Activated effector memory CD4-positive, alpha-beta T cell treated with anti-CD3 and anti-CD28 coated beads, Interleukin-2, amount 50 U/mL, for 16 hours (primary cell): Measurements from ENCODE around the gene CARD11.
A peak's percentile ranks its signal among the peaks of the same experiment; 100 is the strongest.

ENCODE experiments used
- DNase-seq: peaks from one replicate; pipeline ENCODE4 v3.0.0-alpha.2; 2020

Gene CARD11

DNA sequence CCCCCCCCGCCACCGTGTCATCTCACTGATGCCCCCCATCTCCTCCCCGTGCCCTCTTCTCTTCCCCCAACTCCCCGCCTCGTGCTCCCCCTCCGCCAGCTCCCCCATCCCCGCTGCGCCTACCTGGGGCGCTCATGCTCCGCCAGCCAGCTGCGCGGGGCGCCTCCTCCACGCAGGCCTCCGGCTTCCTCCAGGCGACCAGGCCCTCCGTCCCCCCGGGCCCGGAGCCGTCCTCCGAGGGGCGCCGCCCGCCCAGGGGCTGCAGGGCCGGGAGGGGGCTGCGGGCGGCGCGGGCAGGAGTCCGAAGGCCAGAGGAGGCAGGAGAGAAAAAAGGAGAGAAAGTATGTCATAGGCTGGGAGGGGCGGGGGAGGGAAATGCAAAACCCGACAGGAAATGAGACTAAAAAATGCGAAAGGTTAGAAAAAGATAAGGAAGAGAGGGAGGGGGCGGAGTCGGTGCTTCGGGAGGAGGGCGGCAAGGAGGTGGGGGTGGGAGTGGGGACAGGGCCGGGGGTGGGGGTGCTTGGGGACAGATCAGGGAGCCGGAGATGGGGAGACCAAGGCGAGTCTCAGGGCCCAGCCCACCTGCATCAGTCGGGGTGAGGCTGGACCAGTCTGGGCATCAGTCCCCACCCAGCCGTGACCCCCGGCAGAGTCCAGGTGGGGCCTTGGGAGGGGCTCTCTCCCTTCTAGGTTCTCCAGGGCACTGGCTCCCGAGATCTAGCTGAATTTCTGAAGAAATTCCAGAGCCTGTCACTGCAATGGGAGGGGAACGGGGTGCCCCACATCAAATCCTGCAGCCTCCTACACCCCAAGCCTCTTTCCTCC is at the start of gene CARD11:
Gene CARD11, minus strand, starts transcription at position 324 of the 828 bp plus-strand sequence. CDS start 85,361 bp downstream, outside the sequence.
- peak; percentile 82 for DNase-seq

DNA sequence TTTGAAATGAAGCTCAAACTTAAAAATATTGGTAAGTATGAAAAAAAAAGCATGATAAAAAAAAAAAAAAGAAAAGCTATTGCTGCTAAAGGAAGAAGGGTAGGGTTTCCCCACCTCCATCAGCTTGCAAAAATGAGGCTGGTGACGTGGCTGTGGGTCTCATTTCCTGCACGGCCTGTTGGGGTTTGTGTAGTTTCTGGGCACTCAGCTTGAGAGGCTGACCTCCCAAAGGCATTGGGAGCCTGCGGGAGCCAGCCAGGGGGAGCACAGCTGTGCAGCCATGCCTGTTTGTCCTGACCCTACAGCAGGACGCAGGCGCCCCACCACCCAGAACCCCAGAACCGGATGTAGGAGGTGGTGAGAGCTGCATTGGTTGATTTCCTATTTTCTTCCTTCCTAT is 48.8 kb upstream of the CARD11 start:
- peak; percentile 86 for DNase-seq

DNA sequence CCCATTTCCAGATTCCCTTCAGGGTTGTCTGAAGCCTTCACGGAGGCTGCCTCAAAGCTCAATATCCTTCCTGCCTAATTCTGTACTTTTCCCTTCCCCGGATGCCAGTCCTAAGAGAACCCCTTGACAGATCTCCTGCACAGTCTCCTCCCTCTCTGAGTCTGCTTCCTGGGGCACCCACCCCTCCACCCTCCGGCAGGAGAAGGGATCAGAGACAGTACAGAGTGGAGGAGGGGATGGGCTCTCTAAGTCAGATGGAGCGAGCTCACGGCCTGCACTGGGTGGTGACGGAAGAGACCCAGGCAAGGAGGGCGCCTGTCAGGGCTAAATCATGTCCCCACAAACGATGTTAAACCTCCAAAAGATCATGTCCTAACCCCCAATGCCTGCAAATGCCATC is 48.0 kb upstream of the CARD11 start:
- DNase-seq = no peak

GRCh38 chr7:3089493-3089892 is 45.8 kb upstream of the CARD11 start:
- DNase-seq = no peak

GRCh38 chr7:3087243-3087755 is 43.6 kb upstream of the CARD11 start:
- DNase-seq = no peak

GRCh38 chr7:3083350-3083749 is 39.7 kb upstream of the CARD11 start:
- no peak for DNase-seq

DNA sequence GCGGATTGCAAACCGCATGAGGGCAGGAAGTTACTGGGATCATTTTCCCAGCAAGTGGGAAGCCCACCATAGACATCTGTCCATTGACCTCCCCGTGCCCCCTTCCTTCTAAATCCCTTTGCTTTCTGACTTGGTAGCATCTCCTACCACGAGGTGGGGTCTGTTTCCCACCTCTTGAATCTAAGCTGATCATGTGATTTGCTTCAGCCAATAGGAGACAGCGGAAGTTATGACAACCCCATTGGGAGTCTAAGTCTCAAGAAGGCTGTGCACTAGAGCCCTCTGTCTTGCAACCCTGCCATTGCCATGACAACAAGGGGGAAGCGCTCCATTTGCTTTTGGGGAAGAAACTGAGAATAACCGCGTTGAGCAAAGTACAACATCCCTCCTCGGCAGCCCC is 39.2 kb upstream of the CARD11 start:
- no peak for DNase-seq

DNA sequence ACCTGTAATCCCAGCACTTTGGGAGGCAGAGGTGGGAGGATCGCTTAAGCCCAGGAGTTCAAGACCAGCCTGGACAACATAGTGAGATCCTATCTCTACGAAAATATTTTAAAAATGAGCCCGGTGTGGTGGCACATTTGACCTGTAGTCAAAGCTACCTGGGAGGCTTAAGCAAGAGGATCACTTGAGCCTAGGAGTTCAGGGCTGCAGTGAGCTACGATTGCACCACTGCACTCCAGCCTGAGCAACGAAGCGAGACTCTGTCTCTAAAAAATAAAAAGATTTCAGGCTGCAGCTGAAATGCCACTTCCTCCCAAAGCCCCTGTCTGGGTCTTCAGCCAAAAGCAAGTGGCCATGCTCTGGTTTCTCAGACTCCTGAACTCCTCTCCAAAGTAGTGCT is 38.7 kb upstream of the CARD11 start:
- no peak for DNase-seq

DNA sequence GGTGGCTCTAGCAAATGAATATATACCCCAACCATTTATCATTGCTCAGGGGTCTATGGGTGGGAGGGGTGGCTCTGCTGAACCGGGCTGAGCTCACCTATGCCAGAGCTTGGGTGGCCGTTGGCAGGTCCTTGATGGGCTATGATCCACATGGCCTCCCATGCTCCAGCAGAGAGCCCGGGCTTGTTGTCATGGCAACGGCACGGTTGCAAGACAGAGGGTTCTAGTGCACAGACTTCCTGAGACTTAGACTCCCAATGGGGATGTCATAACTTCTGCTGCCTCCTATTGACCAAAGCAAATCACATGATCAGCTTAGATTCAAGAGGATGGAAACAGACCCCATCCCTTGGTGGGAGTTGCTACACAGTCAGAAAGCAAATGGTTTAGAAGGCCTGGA is 36.4 kb upstream of the CARD11 start:
- no peak for DNase-seq

DNA sequence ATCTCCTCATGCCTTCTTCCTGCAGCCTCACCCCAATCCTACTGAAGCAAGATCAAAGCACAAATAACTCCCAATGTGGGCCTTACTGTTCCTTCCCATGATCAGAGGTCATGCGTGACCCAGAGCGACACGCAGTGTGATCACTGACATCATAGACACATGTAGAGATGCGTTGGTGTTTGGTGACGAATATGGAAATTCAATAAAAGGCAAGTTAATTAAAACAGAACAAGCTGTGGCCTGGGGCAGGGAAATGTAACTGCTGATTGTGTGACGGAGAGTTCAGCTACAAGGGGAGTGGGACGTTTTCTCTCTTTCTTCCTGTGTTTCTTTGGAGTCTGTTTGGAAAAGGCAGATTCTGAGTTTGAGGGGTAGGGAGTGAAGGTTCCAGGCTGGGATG is 34.8 kb upstream of the CARD11 start:
- DNase-seq = no peak

GRCh38 chr7:3076700-3077099 is 33.0 kb upstream of the CARD11 start:
- DNase-seq = no peak

DNA sequence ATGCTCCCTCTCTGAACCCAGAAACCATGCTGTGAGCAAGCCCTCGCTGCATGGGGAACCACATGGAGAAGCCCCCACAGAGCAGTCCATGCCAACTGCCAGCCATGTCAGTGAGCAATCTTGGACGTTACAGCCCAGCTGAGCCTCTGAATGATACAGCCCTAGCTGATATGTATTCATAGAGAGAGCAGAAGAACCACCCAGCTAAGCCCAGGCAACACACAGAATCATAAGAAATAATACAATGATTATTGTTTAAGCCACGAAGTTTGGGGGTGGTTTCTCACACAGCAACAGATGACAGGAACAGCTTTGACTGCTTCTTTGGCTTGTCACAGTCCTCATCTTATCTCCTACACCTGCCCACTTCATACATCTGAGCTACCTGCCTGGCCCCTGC is 32.5 kb upstream of the CARD11 start:
- DNase-seq = no peak

- DNase-seq = no peak
Measured at GRCh38 chr7:3075441-3075840, 31.8 kb upstream of the CARD11 start.

GRCh38 chr7:3074459-3074821 is 30.8 kb upstream of the CARD11 start:
- no peak for DNase-seq

DNA sequence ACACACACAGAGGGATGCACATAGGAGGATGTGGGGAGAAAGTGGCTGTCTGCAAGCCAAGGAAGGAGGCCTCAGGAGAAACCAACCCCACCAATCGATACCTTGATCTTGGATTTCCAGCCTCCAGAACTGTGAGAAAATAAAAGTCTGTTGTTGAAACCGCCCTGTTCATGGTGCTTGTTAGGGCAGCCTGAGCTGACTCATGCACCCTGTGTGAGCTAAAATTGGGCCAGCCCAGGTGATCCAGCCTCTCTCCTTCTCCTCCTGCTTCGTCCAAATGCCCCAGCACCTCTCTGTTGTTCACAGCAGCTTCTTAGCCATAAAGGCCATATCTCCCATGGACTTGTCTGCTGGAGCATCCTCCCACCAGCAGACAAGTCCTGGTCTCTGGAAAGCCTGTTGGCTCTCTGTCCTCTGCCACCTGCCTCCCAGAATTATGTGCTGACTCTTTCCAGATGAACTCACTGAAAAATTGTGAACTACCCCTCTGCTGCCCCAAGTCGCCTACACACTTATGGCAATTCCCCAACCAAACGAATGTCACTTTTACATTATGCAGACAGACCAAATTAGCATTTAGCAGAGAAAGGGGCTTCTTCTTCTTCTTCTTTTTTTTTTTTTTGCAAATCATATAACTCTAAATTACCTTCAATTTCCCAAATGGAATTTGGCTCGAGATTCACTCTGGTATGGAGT is 30.2 kb upstream of the CARD11 start:
- no peak for DNase-seq

- DNase-seq = no peak
Measured at GRCh38 chr7:3070908-3071307, 27.2 kb upstream of the CARD11 start.

- DNase-seq = no peak
Measured at GRCh38 chr7:3069771-3070449, 26.2 kb upstream of the CARD11 start.

DNA sequence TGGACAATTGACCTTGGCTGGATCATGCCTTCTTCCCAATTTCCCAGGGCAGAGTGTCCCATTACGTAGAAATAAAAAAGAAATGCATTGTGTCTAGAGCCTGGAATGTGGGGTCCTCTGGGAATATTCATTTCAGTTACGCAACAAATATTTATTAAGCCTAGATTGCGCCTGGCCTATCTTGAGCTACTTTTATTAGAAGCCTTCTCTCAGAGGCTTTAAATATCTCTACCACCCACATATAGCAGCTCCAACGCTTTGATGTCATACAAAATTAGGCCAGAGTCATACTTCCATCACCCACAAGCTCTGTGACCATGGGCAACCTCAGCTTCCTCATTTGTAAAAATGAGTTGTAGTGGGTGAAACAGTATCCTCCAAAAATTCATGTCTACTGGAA is 24.9 kb upstream of the CARD11 start:
- DNase-seq = no peak

GRCh38 chr7:3067606-3068380 is 24.1 kb upstream of the CARD11 start:
- no peak for DNase-seq

GRCh38 chr7:3067193-3067592 is 23.5 kb upstream of the CARD11 start:
- peak; percentile 72 for DNase-seq

GRCh38 chr7:3066506-3066905 is 22.8 kb upstream of the CARD11 start:
- no peak for DNase-seq

GRCh38 chr7:3065724-3066143 is 22.1 kb upstream of the CARD11 start:
- DNase-seq = peak; percentile 84

GRCh38 chr7:3064067-3064466 is 20.4 kb upstream of the CARD11 start:
- no peak for DNase-seq
